ENCODE data around the gene NFIC.
"Not testable (repeated sequence)": the region's sequence is repeated elsewhere in the genome, so short reads cannot be mapped to it uniquely, and the experiment has no call there.

The NFIC gene

DNA sequence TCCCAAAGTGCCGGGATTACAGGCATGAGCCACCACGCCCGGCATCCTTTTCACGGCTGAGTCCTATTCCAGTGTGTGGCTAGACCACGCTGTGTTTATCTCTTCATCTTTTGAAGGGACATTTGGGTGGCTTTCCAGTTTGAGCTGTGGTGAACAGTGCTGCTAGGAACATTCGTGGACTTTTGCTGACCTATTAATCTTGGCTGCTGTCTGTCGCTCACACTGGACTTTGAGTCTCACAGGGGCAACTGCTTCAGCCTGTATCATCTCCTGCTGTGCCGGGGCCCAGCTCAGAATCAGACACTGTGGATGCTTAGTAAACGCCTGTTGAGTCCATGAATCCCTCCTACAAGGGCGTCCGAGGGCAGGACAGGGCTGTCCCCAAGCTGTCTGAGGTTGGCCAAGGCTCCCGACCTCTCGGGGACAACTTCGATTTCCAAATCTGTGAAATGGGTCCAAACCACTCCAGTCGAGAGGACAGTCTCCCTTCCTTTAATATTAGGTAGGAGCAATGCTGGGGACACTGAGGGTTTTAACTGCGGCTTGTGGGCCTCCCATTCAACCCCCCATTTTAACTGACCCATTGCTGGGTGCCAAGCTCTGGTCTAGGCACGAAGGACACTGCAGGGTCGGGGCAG is 65.5 kb downstream of the NFIC start:
- no peak for DNase-seq

DNA sequence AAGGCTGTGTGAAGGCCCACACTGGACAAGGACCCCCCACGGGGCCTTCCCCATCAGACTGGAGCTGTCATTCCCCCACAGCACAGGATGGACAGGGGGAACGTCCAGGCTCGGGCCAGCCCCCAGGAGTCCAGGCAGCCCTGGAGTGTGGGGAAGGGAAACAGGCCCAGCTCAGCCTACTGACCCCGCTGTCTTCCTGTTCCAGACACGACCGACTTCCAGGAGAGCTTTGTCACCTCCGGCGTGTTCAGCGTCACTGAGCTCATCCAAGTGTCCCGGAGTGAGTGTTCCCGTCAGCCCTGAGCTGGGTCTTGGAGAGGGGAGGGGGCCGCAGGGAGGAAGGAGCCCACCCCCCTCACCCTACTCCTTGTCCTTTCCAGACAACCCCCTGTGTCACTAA is 66.9 kb downstream of the NFIC start:
- DNase-seq: no peak

DNA sequence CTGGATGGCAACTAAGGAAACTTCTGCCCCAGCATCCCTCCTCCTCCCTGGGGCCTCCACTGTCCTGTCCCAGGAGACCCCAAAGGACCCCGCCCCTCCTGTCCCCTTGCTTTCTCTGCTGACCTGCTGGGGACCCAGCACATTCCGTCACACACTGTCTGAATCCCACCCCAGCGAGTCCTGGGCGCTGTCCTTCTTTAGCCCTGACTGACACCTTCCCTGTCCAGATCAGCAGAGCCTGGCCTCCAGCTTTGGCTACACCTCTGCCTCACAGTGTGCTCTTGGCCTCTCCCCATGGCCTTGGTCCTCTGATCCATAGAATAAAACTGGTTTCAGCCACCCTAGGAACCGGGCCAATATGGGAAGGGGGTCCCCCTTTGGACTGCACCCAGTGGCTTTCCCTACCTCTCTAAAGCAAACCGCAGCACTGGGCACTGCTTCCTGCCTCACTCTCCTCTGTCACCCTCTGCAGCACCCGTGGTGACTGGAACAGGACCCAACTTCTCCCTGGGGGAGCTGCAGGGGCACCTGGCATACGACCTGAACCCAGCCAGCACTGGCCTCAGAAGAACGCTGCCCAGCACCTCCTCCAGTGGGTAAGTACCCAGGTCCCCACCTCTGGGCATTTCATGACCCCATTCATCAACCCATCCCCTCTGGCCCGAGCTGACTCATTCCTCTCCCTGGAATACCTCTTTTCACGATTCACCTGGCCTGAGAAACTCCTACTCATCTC is 67.6 kb downstream of the NFIC start:
- no peak for DNase-seq

DNA sequence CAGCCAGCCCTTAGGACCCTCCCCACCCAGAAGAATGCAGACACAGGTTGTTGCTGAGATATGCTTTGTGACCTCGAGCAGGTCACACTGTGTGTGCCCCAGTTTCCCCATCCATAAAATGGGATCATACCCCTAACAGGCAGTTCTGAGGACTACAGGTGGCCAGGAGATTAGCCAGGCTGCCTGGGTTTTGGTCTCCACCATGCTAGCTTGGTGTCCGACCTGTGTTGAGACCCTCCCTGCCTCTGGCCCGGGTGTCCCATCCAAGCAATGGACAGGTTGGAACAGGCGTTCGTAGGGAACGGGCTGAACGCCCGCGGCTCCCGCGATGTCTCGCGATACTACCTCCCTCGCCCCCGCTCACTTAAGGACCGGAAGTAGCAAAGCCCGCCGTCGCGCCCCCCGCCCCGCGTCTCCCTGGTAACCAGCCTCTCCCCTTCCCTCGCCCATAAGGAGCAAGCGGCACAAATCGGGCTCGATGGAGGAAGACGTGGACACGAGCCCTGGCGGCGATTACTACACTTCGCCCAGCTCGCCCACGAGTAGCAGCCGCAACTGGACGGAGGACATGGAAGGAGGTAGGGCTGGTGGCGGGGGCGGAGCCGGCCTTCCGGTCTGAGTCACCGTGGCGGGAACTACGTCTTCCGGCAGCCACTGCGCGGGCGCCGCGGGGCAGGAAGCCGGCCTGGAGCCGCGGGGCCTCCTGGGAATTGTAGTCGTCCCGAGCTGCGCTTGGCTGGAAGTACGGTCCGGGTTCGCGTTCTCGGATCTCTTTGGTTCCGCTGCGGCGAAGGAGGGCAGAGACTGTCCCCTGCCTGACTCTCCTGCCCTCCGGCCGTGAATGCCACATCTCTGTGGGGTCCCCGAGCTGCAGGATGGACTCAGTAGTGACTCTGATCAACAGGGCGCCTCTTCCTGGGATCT is 68.5 kb downstream of the NFIC start:
- peak; percentile 86 to 93 for DNase-seq

- peak; percentile 30 to 41 for DNase-seq
Measured at GRCh38 chr19:3440082-3440481, 73.7 kb downstream of the NFIC start.

DNA sequence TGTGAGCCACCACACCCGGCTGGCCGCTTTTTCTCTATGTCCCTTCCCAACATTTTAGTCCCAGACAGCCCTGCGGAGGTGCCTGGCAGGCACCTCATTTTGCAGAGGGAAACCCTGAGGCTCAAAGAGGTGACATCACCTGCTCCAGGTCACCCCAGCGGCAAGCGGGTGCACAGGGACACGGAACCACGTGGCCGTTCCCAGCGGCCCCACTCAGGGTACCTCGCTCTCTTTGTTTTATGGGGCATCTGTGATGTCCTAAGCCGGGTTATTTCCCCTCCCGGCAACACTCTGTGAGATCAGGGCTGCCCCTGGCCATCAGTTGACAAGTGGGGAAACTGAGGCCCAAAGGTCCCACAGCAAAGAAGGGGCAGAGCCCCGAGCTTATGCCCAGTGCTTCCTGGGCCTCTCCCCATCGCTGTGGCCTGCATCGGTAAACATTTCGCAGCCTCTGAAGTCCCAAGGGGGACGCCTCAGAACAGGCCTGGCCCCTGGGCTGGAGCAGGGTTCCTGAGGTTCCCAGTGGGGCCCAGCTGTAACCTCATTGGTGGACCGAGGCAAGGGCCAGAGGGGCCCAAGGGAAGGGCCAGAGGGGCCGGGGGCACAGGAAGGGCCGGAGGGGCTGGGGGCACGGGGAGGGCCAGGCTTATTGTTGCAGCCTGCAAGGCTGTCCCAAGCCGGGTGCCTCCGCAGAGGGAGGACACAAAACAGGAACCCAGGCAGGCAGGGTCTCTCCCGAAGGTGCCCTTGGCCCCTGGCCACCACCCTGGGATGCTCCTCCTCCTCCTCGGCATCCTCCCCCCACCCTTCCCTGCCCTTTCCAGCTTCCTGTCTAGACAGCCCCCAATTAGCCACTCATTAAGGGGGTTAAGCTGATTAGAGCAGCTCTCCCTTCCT is 75.0 kb downstream of the NFIC start:
- DNase-seq: no peak

GRCh38 chr19:3441986-3442329 is 75.6 kb downstream of the NFIC start:
- DNase-seq: no peak

DNA sequence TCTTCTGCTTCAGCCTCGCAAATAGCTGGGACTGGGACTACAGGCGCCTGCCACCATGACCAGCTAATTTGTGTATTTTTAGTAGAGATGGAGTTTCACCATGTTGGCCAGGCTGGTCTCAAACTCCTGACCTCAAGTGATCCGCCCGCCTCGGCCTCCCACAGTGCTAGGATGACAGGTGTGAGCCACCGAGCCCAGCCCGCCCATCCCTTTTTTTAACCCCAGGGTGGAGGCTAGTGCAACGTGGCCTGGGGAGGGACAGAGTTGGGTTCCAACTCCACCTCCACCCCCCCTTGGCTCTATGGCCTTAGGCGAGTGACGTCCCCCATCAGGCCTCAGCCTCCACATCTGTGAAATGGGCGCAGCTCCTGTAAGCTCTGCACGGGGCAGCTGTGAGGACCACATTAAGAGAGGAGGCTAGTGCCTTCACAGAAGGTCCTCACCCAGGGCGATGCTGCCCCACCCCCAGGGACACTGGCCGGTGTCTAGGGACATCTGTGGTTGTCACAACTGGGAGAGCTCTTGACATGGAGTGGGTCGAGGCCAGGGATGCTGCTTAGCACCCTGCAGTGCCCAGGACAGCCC is 76.2 kb downstream of the NFIC start:
- no peak for DNase-seq

DNA sequence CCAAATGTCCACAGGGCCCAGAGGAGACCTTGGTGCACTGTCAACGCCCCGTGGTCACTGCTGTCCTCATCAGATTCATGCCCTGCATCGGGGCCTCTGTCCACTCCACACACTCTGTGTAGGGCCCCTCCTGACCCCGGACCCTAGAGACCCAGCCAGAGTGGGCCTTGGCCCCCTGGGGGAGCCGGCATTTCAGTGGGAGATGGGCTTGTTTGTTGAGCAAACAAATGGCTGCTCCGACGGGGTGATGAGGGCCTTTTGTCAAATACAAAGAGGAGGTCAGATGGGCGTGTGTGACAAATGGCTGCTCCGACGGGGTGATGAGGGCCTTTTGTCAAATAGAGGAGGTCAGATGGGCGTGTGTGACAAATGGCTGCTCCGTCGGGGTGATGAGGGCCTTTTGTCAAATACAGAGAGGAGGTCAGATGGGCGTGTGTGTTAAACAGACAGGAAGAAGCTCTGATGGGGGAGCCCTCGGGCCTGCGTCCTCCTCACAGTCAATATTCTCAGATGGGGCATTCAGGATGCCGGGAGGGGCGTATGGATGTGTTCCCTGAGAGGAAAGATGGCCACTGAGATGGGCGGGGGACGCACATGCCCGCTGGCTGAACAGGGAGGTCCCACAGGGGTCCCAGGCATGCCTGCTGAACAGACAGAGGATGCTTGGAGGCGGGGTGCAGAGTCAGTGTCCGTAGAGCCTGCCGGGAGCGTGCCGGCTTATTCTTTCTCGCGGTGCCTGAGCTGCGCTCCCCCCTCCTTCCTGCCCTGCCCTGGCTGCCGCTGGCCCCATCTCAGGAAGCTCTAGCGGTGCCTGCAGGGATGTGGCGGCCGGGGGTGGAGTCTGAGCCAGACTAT is 77.7 kb downstream of the NFIC start:
- DNase-seq: no peak

DNA sequence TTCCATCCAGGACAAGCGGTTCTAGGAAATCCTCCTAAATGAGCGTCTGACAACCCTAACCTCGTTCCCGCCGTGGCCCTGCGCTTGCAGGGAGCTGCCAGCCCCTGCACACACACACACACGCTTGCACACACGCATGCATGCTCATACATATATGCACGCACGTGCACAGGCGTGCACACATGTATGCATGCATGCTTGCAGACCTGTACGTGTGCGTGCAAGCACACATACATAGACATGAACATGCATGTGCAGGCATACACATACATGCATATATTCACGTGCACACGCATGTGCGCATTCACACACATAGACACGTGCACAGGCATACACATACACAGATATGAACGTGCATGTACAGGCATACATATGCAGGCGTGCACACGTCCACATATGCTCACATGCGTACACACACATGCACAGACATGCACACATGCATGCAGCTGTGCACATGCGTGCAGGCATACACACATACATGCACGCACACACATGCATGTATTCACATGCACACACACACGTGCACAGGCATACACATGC is 78.4 kb downstream of the NFIC start:
- DNase-seq: no peak

DNA sequence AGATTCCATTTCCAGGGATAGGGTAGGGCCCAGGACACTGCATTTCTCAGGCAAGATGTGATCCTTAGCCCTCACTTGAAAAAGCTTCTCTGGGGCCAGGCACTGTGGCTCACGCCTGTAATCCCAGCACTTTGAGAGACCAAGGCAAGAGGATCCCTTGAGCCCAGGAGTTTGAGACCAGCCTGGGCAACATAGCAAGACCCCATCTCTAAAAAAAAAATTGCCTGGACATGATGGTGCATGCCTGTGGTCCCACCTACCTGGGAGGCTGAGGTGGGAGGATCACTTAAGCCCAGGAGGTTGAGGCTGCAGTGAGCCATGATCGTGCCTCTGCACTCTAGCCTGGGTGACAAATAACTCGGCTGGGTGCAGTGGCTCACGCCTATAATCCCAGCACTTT is 80.3 kb downstream of the NFIC start:
- not testable (repeated sequence) for DNase-seq

- DNase-seq: no peak
Measured at GRCh38 chr19:3448616-3449334, 82.4 kb downstream of the NFIC start.

- no peak for DNase-seq
Measured at GRCh38 chr19:3450796-3451411, 84.5 kb downstream of the NFIC start.

DNA sequence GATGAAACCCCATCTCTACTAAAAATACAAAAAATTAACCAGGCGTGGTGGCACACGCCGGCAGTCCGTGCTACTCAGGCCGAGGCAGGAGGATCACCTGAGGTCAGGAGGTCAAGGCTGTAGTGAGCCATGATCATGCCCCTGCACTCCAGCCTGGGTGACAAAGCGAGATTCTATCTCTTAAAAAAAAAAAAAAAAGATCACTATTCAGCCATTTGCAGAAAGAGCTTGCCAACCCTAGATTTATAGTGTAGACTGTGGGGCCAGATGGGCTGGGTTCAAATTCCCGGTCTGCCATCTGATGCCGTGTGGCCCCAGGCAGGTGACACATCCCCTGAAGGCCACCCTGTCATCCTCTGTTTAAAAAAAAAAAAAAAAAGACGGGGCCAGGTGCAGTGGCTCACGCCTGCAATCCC is 85.1 kb downstream of the NFIC start:
- no peak for DNase-seq

DNA sequence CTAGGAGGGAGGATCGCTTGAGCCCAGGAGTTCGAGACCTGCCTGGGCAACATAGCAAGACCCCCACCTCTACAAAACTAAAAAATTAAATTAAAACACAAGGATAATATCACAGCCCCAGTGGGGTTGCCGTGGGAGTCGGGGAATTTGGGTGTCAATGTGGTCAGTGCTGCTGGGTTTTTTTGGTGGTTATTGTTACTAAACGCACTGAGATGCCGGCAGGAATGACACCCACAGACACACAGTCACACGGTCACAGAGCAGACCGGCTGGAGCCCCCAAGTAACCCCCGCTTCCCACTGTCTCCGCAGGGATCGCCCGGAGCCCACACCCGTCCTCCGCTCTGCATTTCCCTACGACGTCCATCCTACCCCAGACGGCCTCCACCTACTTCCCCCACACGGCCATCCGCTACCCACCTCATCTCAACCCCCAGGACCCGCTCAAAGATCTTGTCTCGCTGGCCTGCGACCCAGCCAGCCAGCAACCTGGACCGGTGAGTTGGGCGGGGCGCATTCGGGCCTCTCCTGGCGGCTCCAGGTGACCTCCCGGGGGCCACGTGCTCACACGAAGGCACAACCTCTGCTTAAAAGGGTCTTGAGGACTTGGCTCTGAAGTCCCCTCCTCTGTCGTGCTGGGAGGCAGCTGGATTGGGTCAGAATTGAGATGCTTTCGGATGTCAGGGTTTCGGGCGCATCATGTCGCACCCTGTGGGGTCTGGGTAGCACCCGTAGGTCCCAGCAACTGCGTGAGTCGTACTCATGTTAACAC is 86.0 kb downstream of the NFIC start:
- DNase-seq: no peak

- not testable (repeated sequence) for DNase-seq
Measured at GRCh38 chr19:3452942-3453214, 86.5 kb downstream of the NFIC start.

DNA sequence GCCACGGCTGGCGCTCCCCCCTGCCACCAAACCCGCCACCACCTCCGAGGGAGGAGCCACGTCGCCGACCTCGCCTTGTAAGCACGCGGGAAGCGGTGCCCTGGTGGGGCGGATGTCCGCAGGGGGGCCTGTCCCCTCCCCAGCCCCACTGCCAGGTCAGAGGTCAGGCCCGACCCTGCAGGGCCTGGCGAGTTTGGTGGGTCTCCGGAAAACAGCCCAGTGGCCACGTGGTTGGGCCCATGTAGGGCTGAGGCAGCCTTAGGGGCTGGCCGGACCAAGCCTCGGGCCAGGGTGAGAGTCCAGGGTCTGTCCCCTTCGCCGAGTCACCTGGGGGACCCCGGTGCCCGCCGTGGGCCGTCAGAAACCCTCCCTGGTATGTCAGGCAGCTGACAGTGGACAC is 87.5 kb downstream of the NFIC start:
- DNase-seq: no peak

GRCh38 chr19:3454656-3455392 is 88.4 kb downstream of the NFIC start:
- DNase-seq: no peak

Measured in SHP77 (cell line).